GM12891 (cell line): Measurements from ENCODE around the gene AHNAK.

Experiments used
- POLR2A ChIP-seq: IDR thresholded peaks from 2 replicates; pipeline ENCODE4 v1.6.1; 2011; ENCODE audit warnings: low read depth, low read length, control low read depth
- POLR2AphosphoS5 ChIP-seq: IDR thresholded peaks from 2 replicates; pipeline ENCODE4 v1.6.1; 2011; ENCODE audit warnings: low read depth, low read length, control low read depth
- SPI1 ChIP-seq: IDR thresholded peaks from 2 replicates; pipeline ENCODE4 v1.6.1; 2011; ENCODE audit warnings: low read depth, low read length, control low read depth
- TAF1 ChIP-seq: IDR thresholded peaks from 2 replicates; pipeline ENCODE4 v1.6.1; 2011; ENCODE audit warnings: low read depth, low read length, control low read depth

DNA sequence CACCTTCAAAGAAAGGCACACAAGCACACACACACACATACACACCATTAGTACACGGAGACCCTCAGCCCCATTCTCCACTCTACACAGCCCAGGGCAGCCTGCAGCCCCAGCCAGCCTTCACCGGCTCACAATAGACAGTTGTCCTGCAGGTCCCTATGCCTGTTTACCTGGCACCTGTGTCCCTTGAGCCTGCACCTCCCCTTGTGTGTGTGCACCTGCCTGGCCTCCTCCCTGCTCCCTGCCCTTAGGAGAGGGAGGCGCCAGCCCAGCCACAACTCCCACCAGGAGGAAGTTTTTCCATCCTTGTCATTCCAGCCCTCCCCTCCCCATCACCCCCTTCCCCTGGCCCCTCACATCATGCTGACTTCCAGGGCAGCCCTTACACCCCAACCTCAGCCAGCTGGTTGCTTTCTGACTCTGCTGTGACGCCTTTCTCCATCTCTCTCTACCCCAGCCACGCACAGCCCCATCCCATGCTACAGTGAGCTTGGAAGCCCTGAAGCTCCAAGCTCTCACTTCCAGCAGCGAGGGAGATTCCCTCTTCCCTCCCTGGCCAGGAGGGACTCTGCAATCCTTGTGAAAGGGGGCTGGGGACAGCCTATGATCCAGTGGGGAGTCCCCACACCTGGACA lies 4.4 kb downstream of the AHNAK start:
- TF ChIP-seq TAF1 (no peak), POLR2AphosphoS5 (no peak), POLR2A (no peak), SPI1 (no peak)
